ENCODE measurements around the gene TMEM129.

GRCh38 chr4:1725521-1725920 is 4.4 kb upstream of the TMEM129 start:
- TF ChIP-seq CTCF (conservative IDR thresholded peaks at IDR 0.05 in 1 of 2, IDR thresholded peaks at IDR 0.05 in 1 of 2; ENCODE audit: low read depth in 1 of 2, low read length in 2 of 2) (no peak), EZH2 (IDR thresholded peaks at IDR 0.05; ENCODE audit: low read length, missing control alignments) (no peak)
